HG03025 (cell line): Measurements from ENCODE around the gene BTBD9.
"Not testable (repeated sequence)": the region's sequence is repeated elsewhere in the genome, so short reads cannot be mapped to it uniquely, and the experiment has no call there.

ENCODE experiments used
- ATAC-seq: cut with Tn5 transposase; IDR thresholded peaks from one replicate; pipeline ENCODE4 v1.9.1; 2021; ENCODE audit warnings: mild to moderate bottlenecking, moderate library complexity; ENCODE audit not compliant: unreplicated experiment, low FRiP score

The BTBD9 gene

DNA sequence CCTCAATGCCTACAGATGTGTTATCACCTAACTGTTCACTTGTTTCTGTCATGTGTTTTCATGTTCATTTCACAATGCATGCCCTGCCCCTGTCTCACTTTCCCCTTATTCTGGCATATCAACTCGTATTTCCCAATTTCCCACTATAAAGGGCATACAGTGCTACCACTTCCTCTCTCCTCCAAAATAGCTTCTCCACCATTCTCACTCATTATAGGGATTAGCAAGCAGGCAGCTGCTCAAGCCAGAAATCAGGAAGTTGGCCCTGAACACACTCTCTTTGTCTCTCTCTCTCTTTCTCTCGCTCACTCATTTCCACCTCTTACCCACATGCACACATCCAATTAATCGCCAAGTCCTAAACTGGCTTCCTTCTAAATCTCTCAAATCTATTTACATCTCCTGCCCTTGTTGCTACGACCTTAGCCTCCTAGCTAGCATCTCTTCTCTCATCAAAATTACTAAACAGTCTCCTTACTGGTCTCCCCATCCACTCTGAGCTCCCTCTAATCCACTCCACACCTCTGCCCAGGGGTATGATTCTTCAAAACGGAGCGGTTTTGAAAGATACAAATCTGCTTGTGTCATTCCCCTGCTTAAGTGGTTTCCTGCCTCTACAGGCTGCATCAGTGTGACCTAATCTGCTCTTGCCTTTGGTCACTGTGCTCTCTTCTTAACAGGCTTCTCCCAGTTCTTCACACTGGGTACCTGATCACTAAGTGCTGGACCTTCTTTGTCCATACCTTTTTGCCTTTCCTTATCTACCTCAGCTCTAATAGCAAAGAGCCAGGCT lies 196.2 kb downstream of the BTBD9 start:
- no peak for ATAC-seq

DNA sequence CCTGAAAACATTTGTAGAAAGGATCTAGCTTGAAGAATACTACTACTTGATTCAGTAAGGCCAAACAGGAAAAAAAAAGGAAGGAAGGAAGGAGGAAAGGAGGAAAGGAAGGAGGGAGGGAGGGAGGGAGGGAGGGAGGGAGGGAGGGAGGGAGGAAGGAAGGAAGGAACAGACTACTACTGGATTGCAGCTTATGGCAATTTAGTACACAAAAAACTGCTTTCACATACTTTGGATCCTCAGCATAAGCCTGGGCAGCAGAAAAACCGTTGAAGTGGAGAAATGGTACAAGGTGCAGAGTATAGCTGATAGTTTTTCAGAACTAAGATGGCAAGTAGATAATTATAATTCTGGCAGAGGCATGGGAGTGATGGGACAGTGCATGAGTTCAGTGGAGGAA lies 201.6 kb downstream of the BTBD9 start:
- no peak for ATAC-seq

DNA sequence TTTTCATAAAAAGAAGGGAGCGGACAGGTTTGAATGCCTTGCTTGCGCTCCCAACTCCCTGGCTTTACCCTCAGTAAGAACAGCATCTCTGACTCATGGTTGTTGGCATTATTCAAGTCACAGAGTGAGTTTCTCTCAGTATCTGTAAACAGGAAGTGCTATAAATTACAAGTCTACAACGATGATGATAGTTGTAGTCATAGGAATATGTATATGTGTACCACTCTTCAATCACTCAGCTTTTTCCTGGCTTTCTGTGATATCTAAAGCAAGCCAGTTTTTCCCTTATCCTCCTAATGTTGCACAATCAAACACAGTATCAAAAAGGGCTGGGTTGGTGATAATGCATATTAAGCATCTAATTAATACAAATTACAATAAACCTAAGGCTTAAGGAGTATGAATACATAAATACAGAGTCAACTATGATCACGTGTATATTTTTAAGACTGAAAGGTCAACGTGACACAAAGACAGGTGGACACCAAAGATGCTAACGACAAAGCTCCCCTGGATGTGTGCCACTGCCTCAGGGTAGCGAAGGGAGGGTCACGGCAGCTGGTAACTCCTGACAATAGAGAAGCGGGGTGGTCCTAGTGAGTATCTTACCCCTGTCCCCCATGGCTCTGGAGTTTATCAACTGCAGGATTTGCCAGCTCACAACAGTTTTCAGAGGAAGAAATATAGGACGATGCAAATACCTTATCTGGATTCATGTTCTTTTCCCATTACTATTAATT lies 202.8 kb downstream of the BTBD9 start:
- no peak for ATAC-seq

DNA sequence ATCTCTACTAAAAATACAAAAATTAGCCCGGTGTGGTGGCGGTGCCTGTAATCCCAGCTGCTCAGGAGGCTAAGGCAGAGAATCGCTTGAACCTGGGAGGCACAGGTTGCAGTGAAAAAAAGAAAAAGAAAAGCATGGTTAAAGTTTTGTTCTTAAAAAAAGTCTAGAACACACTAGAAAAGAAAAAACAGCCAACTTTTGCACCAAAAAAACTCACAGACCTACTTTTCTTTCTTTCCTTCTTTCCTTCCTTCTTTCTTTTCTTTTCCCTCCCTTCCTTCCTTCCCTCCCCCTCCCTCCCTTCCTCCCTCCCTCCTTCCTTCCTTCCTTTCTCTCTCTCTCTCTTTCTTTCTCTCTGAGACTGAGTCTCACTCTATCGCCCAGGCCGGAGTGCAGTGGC lies 204.4 kb downstream of the BTBD9 start:
- no peak for ATAC-seq

DNA sequence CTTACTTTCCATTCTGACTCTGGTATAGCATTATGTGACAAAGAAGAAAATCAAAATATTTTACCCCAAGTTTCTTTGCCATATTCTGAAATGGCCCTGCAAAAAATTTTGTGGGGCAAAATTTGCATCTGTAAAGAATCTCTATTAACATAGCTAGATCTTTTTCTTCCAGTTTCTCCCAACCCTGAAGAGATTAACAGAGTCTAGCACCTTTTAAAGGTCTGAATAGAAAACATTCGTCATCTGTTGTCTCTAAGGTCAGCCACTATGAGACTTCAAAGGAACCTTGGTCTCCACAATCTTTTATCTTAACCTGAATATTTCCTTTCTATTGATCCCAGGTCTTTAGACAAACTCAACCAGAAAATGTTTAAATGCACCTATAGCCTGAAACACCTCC lies 205.7 kb downstream of the BTBD9 start:
- ATAC-seq: no peak

DNA sequence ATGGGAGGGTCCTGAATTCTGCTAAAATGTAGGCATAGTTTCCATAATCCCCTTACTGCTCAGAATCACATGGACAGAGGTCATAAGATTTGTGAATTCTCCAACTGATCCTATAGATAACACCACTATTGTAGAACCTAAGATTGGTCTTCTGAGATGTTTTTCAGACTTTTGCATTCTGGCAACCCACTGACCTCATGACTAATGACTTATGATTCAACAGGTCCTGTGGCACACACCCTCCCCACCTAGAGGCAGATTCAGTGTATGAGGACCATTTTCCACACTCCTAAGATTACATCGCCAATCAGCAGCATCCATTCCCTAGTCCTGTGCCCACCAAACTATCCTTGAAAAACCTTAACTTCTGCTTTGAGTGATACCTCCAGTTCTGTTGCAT lies 207.2 kb downstream of the BTBD9 start:
- ATAC-seq: no peak

DNA sequence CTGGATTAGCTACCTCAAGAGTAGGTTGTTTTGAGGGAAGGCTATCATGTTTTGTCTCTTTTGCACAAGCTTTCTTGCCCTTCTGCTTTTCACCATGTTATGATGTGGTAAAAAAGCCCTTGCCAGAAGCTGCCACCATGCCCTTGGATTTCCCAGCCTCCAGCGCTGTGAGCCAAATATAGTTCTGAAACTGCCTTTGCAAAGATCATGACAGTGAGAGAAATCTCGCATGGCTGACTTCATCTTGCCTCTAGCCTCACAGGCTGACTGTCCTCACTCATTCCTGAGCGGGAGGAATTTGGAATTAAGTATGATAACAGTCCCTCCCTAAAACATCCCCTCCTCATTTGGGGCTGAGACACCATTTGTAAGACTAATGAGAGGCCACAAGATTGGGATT lies 207.7 kb downstream of the BTBD9 start:
- ATAC-seq: no peak

DNA sequence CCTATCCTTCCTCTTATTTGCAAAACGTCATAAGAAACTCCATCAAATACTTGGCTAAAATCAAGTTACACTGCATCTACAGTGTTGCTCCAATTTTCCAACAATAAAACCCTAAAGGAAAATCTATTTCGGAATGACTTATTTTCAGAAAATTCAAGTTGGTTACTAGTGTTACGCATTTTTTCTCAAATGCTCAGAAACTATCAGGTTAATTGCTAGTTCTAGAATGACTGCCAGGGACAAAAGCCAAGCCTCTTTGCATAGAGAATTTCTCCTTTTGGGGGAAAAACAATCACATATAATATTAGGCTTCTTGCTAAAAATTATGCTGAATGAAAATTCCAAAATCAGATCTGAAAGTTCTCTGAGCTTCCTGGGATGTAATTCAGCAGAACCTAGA lies 210.2 kb downstream of the BTBD9 start:
- no peak for ATAC-seq

DNA sequence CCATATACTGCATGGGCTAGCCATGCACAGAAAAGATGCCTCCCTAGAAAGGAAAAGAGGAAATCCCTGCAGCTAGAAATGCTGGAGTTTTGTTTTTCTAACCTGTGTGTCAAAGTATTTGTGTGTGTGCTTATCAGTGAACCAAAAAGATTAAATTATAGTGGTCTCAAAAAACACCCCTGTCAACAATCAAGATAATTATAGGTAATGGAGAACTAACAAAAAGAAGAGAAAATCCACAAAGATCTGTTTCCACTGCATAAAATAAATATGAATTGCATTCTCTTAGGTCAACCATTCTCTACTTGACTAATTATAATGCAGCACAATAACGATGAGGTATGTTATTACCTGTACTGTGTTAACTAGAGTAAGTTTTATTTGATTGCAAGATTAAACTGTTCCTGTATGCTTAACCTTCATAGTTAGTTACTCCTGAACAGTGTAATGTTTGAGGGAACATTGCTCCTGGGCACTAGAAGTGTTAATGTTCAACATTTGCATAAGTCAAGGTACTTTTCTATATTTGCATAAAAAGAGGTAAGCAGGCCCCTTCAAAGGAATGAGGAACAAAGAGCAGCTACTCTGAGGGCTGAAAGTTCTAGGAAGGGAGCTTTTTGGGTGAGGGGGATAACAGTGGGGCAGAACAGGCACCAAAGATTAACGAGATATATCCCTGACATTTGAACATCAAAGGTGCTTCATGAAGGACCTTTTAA lies 212.1 kb downstream of the BTBD9 start:
- ATAC-seq: no peak

DNA sequence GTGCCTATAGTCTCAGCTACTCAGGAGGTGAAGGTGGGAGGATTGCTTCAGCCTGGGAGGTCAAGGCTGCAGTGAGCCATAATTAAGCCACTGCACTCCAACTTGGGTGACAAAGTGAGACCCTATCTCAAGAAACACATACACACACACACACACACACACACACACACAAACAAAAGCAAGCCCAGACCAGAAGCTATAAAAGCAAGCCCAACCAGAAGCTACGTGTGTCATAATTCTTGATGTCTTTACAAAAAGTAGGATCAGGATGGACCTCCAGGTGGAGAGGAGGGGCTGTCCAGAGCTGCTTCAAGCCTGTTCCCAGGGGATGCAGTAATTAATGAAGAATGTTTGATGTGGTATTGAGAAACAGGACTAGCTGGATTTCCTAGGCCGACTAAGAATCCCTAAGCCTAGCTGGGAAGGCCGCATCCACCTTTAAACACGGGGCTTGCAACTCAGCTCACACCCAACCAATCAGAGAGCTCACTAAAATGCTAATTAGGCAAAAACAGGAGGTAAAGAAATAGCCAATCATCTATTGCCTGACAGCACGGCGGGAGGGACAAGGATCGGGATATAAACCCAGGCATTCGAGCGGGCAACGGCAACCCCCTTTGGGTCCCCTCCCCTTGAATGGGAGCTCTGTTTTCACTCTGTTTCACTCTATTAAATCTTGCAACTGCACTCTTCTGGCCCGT lies 213.8 kb downstream of the BTBD9 start:
- not testable (repeated sequence) for ATAC-seq

DNA sequence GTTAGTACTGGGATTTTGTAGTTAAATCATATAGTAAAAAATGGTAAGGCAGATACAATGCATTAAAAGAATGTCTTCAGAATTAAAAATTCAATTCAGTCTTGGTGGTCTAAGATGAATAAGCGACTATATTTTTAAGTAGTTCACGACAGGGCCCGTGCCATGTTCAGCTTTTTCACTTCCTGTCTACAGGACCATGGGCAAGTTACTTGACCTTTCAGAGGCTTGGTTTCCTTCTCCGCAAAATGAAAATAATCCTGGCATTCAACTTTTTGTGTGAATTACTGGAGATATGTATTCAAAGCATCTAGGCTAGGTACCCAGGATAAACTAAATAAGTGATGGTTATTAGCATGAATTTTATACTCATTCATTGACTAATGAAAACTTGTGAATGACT lies 216.0 kb downstream of the BTBD9 start:
- ATAC-seq: no peak

DNA sequence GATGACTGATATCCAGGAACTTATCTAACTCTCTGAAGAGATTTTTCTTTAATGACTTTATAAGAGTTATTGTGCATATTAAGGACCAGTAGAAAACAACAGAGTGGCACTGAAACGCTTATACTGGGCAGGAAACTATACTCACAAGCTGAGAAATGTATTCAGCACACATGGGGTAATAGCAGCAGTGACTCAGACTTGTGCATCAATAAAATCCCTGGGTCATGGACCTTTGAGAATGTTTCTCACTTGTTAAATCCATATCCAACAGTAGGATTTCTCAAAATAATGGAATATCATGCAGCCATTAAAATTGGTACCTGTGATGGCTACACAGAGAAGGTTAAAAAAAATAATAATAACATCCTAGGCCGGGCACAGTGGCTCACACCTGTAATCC lies 219.5 kb downstream of the BTBD9 start:
- ATAC-seq: no peak

DNA sequence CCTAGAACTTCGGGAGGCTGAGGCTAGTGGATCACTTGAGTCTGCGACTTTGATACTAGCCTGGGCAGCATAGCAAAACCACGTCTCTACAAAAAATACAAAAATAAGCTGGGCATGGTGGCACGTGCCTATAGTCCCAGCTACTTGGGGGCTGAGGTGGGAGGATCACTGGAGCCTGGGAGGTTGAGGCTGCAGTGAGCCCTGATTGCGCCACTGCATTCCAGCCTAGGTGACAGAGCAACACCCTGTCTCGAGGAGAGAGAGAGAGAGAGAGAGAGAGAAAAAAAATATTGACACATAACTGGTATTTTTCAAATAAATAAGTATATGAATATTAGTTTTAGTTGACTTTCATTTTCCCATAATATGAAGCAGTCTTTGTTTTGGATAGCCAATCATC lies 222.2 kb downstream of the BTBD9 start:
- ATAC-seq: no peak

DNA sequence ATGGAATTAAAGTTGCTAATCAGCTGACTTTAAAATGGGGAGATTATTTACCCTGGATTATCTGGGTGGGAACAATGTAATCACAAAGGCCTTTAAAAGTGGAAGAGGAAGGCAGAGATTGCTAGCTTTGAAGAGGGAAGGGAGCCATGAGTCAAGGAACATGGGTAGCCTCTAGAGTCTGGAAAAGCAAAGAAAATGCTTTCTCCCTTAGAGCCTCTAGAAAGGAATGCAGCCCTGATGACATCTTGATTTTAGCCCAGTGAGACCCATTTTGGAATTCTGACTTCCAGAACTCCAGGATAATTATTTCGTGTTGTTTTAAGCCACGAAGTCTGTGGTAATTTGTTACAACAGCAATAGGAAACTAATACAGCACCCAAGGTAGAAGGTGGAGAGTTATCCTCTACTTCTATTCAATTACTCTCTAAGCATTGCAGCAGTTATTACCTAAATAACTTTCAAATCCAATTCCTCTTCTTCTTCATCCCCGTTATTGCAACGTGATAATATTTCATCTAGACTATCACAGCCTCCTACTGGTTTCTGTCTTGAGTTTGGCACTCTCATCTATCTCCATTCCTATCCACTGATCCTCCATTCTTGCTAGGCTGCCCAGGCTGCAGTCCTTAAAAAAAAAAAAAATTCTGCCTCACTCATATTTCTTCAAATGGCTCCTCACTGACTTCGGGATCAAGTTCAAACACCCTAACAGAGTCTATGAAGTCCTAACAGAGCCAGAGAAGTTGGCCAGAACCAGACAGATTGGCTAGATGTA lies 224.3 kb downstream of the BTBD9 start:
- no peak for ATAC-seq

DNA sequence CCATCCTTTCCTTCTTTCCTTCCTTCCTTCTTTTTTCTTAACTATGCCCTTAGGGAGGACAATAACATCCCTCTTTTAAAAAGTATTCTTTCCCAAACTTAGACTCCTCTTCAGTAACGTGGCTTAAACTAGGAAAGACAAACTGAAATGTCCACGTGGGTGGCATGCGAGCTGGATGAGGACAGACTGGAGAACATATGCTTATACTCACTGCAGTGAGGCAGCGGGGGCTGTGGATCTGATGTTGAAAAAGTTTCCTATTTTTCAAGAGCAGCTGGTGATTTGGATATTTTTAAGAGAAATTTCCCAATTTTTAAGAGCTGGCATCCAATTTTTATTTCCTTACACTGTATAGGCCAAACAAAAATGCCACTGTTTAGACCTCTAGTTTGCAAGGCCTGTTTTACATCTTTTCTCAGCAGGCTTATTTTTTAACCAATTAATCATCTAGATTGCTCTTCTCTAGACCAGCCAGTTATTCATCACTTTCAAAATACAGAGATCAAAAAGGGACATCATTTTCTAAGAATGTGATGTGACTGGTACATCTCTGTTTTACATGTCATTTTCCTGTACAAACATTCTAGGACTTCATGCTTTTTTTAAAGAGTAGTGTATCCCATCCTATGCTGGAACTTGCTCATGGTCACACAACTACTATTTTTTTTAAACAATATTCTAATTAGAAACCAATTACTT lies 226.5 kb downstream of the BTBD9 start:
- ATAC-seq: no peak

DNA sequence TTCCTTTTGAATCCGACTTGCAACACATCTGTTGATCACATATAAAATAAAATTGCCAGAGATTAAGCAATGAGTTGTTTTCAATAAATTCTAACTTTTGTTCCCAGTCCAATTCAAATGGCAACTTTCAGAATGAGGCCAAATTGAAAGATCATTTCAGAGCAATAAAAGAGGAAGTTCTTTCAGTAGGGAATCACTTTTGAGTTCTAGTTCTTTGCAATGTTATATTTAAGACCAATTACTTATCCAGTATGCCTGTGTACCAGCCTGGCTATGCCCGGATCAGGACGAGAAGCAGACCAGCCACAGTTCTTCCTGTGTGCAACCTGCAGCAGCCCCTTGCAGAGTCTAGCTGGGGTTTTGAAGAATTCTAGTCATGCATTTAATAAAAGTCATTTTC lies 232.5 kb downstream of the BTBD9 start:
- ATAC-seq: no peak

DNA sequence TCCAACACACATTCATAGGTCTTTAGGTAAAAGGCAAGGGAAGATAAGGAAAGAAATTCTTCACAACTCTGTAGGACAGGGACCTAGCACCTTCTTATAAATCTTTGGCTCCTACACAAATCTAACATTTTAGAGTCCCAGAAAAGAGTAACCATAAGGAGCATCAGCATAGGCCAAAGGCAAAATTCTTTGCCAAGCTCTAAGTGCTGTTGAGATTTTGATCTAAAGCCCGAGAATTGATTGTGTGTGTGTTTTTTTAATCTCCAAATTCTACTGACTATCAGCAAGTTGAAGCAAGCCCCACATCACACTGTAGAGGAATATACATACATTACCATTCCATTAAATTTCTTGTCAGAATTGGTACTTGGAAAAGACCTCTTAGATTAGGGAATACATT lies 233.6 kb downstream of the BTBD9 start:
- ATAC-seq: no peak

DNA sequence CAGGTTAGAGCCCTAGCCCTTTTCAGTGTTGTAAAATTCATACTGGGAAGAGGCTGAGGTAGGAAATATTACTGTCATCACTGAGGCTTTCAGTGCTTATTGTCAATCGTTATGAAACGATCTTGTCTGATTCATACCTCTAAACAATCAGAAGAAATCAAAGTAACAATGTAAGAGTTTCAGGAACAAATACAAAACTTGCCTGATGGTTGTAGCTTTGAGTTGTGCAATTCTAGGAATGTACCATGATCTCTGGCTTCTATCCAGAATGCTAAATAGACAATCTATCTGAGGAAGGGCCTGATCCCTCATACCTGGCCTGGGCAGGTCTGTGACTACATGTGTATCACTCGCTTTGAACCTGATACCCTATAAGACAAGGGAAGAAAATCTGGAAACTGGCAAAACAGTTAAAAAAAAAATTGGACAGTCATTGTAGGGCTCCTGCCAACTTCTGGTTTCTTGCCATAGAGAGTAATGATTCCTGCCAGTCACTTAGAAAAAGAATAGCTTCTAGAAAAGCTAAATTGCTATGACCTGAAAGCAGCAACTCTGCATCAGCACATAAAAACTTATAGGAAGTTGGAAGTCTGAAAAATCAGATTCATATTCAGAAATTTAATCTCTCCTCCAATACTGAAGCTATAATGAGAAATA lies 234.7 kb downstream of the BTBD9 start:
- no peak for ATAC-seq

DNA sequence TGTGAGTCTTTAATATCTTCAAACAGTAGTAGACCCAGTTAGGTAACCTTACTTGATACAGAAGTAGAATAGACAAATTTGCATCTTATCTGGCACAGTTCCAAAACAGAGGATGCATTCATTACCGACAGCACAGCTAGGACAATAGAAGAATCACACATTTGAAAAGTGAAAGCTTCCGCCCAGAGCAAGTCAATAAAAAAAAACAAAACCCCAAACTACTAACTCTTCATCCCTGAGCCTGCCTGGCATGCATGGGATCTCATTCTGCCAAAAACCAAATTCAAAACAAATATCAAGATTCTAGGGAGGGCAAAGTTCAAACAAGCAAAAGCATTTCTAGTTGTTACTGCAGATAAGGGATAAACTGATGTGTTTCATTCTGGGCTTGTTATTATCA lies 235.4 kb downstream of the BTBD9 start:
- ATAC-seq: no peak
